GM13977 (cell line): ENCODE measurements around the gene RIMBP2.
A peak's percentile ranks its signal among the peaks of the same experiment; 100 is the strongest.

Experiments
- DNase-seq: peaks from one replicate; pipeline ENCODE4 v3.0.0; 2012; ENCODE audit warnings: low spot score
- in situ Hi-C: fragments of 300-500 bp; cut with MboI; formaldehyde crosslinking; loops from one replicate; pipeline ENCODE4 v1.12.0; 2022; ENCODE audit warnings: low sequenced_read_pairs, low pct_unique_long_range_greater_than_20kb, mixed read lengths, inconsistent platforms; ENCODE audit not compliant: unreplicated experiment
- TF ChIP-seq, protein P1 (sequence below): IDR thresholded peaks from 2 replicates; pipeline ENCODE4 v1.5.1; 2012; ENCODE audit warnings: mild to moderate bottlenecking, control low read depth; ENCODE audit not compliant: insufficient read depth; ENCODE audit errors: extremely low read depth, missing control alignments

The RIMBP2 gene

GRCh38 chr12:130574402-130574801, 141.7 kb downstream of the RIMBP2 start:
- peak; percentile 62 for DNase-seq
- in situ Hi-C loops, result no loop called here
- TF ChIP-seq, protein P1, sequence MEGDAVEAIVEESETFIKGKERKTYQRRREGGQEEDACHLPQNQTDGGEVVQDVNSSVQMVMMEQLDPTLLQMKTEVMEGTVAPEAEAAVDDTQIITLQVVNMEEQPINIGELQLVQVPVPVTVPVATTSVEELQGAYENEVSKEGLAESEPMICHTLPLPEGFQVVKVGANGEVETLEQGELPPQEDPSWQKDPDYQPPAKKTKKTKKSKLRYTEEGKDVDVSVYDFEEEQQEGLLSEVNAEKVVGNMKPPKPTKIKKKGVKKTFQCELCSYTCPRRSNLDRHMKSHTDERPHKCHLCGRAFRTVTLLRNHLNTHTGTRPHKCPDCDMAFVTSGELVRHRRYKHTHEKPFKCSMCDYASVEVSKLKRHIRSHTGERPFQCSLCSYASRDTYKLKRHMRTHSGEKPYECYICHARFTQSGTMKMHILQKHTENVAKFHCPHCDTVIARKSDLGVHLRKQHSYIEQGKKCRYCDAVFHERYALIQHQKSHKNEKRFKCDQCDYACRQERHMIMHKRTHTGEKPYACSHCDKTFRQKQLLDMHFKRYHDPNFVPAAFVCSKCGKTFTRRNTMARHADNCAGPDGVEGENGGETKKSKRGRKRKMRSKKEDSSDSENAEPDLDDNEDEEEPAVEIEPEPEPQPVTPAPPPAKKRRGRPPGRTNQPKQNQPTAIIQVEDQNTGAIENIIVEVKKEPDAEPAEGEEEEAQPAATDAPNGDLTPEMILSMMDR, result no peak

GRCh38 chr12:130573766-130574165, 142.3 kb downstream of the RIMBP2 start:
- DNase-seq, result no peak
- TF ChIP-seq, protein P1, result no peak
- in situ Hi-C loops, result no loop called here

DNA sequence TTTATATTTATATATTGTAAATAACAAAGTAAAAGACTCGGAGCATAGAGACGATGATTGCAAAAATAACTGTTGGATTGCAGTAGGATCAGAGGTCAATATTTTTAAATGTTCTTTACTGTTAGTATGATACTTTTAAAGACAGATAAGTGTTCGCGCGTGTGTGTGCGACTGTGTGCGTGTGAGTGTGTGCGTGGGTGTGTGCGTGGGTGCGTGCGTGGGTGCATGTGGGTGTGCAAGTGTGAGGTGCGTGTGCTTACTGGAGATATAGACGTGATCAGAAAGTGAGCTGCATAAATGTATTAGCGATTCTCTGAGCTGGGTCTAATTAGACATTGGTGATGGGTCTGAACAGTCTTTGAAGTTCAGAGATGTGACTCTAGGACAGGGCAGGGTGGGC, 142.9 kb downstream of the RIMBP2 start:
- TF ChIP-seq, protein P1, result no peak
- no peak for DNase-seq
- in situ Hi-C loops, result no loop called here

DNA sequence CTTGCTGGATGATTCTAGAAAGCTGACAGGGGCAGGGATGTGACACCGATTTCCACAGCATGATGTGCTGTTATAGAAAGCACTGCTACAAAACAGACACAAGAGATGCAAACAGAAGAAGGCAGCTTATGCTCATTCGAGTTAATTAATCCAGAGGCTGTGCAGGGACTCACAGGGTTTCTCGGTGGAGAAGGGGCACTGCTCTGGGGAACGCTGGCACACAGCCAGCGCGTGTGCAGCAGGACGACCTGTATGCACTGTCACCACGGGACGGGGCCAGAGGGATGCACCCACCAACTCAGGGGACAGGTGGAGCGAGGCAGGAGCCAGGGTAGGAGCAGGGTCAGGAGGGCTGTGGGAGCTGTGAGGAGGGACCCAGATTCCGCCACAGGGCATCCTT, 143.5 kb downstream of the RIMBP2 start:
- no peak for DNase-seq
- in situ Hi-C loops, result no loop called here
- TF ChIP-seq, protein P1, result no peak

GRCh38 chr12:130571734-130572133, 144.4 kb downstream of the RIMBP2 start:
- no peak for DNase-seq
- in situ Hi-C loops, result no loop called here
- TF ChIP-seq, protein P1, result no peak

DNA sequence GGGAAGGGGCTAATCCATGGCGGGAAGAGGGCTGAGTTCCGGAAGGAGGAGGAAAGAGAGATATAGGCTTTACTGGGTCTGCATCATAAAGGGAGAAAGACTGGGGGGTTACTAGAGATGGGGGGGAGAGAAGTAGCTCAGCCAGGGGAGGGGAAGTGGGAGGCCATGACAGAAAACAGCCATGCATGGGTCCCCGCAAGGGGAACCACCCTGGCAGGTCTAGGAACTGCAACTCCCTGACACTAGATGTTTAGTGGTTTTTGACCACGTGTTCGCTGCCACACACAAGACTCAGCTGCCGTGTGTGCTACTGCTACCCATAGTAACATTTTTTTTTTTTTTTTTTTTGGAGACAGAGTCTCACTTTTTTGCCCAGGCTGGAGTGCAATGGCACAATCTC, 145.0 kb downstream of the RIMBP2 start:
- in situ Hi-C loops, result no loop called here
- TF ChIP-seq, protein P1, result no peak
- peak; percentile 60 for DNase-seq

DNA sequence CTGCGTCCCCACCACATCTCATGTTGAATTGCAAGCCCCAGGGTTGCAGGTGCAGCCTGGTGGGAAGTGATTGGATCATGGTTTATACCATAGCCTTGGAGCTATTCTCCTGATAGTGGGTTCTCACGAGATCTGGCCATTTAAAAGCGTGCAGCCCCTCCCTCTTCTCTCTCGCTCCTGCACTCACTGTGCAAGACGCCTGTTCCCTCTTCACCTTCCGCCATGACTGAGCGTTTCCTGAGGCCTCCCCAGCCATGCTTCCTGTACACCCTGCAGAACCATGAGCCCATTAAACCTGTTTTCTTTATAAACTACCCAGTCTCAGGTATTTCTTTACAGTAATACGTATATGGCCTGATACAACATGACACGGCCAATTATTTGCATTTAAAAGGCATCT, 146.6 kb downstream of the RIMBP2 start:
- TF ChIP-seq, protein P1, result no peak
- in situ Hi-C loops, result no loop called here
- DNase-seq, result no peak
